ENCODE measurements around the gene NCAPD3.
"Not testable (repeated sequence)": the region's sequence is repeated elsewhere in the genome, so short reads cannot be mapped to it uniquely, and the experiment has no call there.

The NCAPD3 gene

GRCh38 chr11:134224710-134225664 lies 1.2 kb upstream of the NCAPD3 start:
- peak; percentile 41 for DNase-seq (ENCODE audit: low spot score)

- DNase-seq (ENCODE audit: low spot score) = no peak
Measured at GRCh38 chr11:134223121-134223520, 646 bp downstream of the NCAPD3 start.

- no peak for DNase-seq (ENCODE audit: low spot score)
Measured at GRCh38 chr11:134216816-134217215, 7.0 kb downstream of the NCAPD3 start.

- no peak for DNase-seq (ENCODE audit: low spot score)
Measured at GRCh38 chr11:134215836-134216235, 7.9 kb downstream of the NCAPD3 start.

GRCh38 chr11:134207538-134208239 lies 16.1 kb downstream of the NCAPD3 start:
- DNase-seq (ENCODE audit: low spot score) = peak; percentile 20

- no peak for DNase-seq (ENCODE audit: low spot score)
Measured at GRCh38 chr11:134206185-134206584, 17.6 kb downstream of the NCAPD3 start.

GRCh38 chr11:134205729-134206128 lies 18.0 kb downstream of the NCAPD3 start:
- no peak for DNase-seq (ENCODE audit: low spot score)

GRCh38 chr11:134202661-134203060 lies 21.1 kb downstream of the NCAPD3 start:
- no peak for DNase-seq (ENCODE audit: low spot score)

- no peak for DNase-seq (ENCODE audit: low spot score)
Measured at GRCh38 chr11:134200688-134201087, 23.1 kb downstream of the NCAPD3 start.

- no peak for DNase-seq (ENCODE audit: low spot score)
Measured at GRCh38 chr11:134199531-134199930, 24.2 kb downstream of the NCAPD3 start.

- DNase-seq (ENCODE audit: low spot score) = no peak
Measured at GRCh38 chr11:134196756-134197155, 27.0 kb downstream of the NCAPD3 start.

- not testable (repeated sequence) for DNase-seq (ENCODE audit: low spot score)
Measured at GRCh38 chr11:134188092-134188491, 35.7 kb downstream of the NCAPD3 start.

- DNase-seq (ENCODE audit: low spot score) = no peak
Measured at GRCh38 chr11:134181707-134182106, 42.1 kb downstream of the NCAPD3 start.

GRCh38 chr11:134178032-134178674 lies 45.6 kb downstream of the NCAPD3 start:
- DNase-seq (ENCODE audit: low spot score) = no peak

- no peak for DNase-seq (ENCODE audit: low spot score)
Measured at GRCh38 chr11:134176284-134176683, 47.5 kb downstream of the NCAPD3 start.

- no peak for DNase-seq (ENCODE audit: low spot score)
Measured at GRCh38 chr11:134173296-134173695, 50.5 kb downstream of the NCAPD3 start.

- no peak for DNase-seq (ENCODE audit: low spot score)
Measured at GRCh38 chr11:134171951-134172350, 51.8 kb downstream of the NCAPD3 start.

GRCh38 chr11:134170919-134171281 lies 52.9 kb downstream of the NCAPD3 start:
- DNase-seq (ENCODE audit: low spot score) = no peak

- no peak for DNase-seq (ENCODE audit: low spot score)
Measured at GRCh38 chr11:134170177-134170918, 53.4 kb downstream of the NCAPD3 start.

GRCh38 chr11:134164490-134165370 lies 59.0 kb downstream of the NCAPD3 start:
- peak; percentile 27 for DNase-seq (ENCODE audit: low spot score)

- DNase-seq (ENCODE audit: low spot score) = no peak
Measured at GRCh38 chr11:134159652-134160051, 64.1 kb downstream of the NCAPD3 start.

All from kidney tubule cell (primary cell).